Panc1 (cell line): ENCODE measurements around the gene ADAMTS16.

Experiments used
- POLR2AphosphoS5 ChIP-seq: IDR thresholded peaks from 2 replicates; pipeline ENCODE4 v1.6.1; 2012; ENCODE audit warnings: mild to moderate bottlenecking, low read depth, low read length, moderate library complexity
- REST ChIP-seq, 2 experiments: IDR thresholded peaks; 2 replicates each; pipeline ENCODE4 v1.6.1; 2011 to 2012; ENCODE audit warnings: low read depth in 2 of 2, control low read depth in 1 of 2, low read length in 1 of 2, mild to moderate bottlenecking in 1 of 2, moderate library complexity in 1 of 2; ENCODE audit not compliant: insufficient read depth in 1 of 2
- TCF7L2 ChIP-seq: IDR thresholded peaks from 2 replicates; pipeline ENCODE4 v1.6.1; 2011; ENCODE audit warnings: mild to moderate bottlenecking, low read depth, low read length, inconsistent platforms
- TF ChIP-seq, protein P1 (sequence below): fragments of 450-650 bp; IDR thresholded peaks from 2 replicates; pipeline ENCODE4 v1.5.1; 2017; ENCODE audit warnings: mild to moderate bottlenecking

- TF ChIP-seq, protein P1, sequence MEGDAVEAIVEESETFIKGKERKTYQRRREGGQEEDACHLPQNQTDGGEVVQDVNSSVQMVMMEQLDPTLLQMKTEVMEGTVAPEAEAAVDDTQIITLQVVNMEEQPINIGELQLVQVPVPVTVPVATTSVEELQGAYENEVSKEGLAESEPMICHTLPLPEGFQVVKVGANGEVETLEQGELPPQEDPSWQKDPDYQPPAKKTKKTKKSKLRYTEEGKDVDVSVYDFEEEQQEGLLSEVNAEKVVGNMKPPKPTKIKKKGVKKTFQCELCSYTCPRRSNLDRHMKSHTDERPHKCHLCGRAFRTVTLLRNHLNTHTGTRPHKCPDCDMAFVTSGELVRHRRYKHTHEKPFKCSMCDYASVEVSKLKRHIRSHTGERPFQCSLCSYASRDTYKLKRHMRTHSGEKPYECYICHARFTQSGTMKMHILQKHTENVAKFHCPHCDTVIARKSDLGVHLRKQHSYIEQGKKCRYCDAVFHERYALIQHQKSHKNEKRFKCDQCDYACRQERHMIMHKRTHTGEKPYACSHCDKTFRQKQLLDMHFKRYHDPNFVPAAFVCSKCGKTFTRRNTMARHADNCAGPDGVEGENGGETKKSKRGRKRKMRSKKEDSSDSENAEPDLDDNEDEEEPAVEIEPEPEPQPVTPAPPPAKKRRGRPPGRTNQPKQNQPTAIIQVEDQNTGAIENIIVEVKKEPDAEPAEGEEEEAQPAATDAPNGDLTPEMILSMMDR = no peak
- TF ChIP-seq POLR2AphosphoS5 = no peak
- no peak for TF ChIP-seq REST (IDR thresholded peaks at IDR 0.05; ENCODE audit: insufficient read depth in 1 of 2, low read depth in 2 of 2, low read length in 1 of 2)
- TF ChIP-seq TCF7L2 = no peak
Measured at GRCh38 chr5:5276951-5277517, 136.9 kb downstream of the ADAMTS16 start.
